Stimulated activated CD8-positive, alpha-beta memory T cell treated with anti-CD3 and anti-CD28 coated beads, Interleukin-4, amount 100 ng/mL, for 48 hours (primary cell): ENCODE results near the gene RNF169.
"Not testable (repeated sequence)": the region's sequence is repeated elsewhere in the genome, so short reads cannot be mapped to it uniquely, and the experiment has no call there.

Source experiments
- DNase-seq: peaks from one replicate; pipeline ENCODE4 v3.0.0-alpha.2; 2020

The RNF169 gene

DNA sequence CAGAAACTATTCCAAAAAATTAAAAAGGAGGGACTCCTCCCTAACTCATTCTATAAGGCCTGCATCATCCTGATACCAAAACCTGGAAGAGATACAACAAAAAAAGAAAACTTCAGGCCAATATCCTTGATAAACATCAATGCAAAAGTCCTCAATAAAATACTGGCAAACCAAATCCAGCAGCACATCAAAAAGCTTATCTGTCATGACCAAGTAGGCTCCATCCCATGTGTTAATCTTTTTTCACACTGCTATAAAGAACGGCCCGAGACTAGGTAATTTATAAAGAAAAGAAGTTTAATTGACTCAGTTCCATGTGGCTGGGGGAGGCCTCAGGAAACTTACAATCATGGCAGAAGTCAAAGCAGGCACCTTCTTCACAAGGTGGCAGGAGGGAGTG lies 76.9 kb downstream of the RNF169 start:
- not testable (repeated sequence) for DNase-seq

DNA sequence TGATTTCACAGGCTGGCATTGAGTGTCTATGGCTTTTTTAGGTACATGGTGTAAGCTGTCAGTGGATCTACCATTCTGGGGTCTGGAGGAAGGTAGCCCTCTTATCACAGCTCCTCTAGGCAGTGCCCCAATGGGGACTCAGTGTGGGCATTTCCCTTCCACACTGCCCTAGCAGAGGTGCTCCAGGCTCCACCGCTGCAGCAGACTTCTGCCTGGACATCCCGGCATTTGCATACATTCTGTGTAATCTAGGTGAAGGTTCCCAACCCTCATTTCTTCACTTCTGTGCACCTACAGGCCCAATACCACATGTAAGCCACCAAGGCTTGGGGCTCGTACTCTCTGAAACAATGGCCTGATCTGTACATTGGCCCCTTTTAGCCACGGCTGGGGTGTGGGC lies 78.3 kb downstream of the RNF169 start:
- no peak for DNase-seq

GRCh38 chr11:74837191-74837590 lies 88.5 kb downstream of the RNF169 start:
- no peak for DNase-seq

DNA sequence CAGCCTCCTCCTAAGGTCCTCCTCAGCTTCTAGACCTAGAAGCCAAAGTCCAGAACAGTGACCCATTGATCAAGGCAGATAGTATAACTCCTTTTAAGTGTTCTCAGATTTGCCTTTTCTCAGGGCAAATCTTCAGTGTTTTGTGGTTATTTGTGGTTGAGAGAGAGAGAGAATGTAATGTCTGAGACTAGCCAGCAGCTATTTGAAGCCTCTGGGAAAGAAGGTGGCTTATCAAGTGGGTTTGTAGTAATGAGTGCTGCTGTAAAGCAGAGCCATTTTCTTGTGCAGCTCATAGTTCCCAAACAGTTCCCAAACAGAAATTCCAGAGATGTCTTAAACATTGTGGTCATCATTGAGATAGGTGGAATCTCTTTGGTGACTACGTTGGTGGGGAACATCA lies 89.5 kb downstream of the RNF169 start:
- no peak for DNase-seq

DNA sequence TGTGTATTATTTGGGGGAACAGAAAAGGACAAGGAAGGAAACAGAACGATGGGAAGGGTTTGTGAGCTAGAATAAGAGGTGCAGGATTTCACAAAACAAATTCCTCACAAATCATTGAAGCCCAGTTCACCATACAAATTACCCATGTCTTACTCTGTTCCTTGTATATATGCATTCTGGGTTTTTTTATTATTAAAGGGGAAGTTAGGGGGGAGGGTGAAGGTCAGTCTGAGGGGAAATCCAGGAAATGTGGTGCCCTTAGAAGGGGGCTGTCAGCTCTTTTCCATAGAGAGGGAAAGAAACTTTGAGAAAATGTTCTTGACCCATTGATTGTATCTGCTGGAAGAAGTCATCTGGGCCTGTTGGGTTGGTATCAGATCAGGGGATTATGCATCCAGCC lies 90.8 kb downstream of the RNF169 start:
- no peak for DNase-seq

GRCh38 chr11:74839971-74840370 lies 91.3 kb downstream of the RNF169 start:
- DNase-seq = no peak

- DNase-seq = no peak
Observed at GRCh38 chr11:74840486-74840885, 91.8 kb downstream of the RNF169 start.

DNA sequence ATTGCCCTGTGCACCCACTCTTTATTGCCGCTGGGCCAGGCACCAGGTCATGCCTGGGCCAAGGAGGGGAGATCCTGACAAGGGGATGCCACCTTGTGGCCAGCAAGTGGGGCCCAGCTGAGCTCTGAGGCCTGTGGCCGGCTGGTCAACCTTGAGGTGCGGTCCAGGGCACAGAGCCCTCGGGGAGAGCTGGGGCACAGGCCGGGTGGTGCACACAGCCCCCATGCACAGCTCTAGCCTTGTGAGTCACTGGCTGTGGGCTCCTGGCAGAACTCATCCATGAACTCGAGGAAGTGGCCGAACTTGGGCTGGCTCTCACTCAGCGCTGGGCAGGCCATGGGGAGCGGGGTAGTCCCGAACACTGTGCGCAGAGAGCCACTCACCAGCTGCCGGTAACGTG lies 94.3 kb downstream of the RNF169 start:
- DNase-seq = no peak

DNA sequence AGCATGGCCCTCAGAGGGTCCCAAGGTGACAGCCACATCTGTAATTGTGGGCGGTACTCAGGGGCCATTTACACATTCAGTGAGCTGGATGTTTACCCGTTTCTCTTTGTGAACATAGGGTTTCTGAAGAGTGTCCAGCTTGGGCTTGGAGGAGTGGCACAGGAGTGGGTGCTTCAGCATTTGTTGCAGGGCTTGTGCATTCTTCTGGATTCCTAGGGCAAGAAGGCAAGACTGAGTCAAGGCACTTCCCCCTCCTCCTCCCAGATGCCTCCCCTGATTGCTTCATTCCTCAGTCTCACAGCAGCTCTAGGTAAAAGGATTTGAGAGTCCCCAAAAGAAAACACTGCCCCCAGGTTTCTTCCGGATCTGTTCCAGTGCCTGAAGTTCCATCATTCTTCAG lies 95.4 kb downstream of the RNF169 start:
- DNase-seq = no peak

DNA sequence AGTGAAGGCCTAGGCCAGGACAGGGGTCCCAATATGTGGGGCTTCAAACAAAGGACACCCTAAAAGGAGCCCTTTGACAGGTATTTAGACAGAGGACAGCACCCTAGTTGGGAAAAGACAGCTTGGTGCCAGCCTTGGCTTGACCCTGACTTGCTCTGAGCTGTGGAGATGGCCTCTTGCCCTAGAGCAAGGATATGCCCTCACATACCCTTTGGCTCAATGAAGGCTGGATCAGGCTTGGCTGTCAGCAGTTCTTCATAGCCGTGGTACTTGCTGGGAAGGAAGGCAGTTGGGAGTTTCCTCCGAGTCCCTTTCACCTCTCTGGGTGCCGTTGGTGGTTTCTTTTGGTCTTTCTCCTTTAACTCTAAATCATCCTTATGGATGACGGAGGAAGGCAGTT lies 96.2 kb downstream of the RNF169 start:
- DNase-seq = no peak

DNA sequence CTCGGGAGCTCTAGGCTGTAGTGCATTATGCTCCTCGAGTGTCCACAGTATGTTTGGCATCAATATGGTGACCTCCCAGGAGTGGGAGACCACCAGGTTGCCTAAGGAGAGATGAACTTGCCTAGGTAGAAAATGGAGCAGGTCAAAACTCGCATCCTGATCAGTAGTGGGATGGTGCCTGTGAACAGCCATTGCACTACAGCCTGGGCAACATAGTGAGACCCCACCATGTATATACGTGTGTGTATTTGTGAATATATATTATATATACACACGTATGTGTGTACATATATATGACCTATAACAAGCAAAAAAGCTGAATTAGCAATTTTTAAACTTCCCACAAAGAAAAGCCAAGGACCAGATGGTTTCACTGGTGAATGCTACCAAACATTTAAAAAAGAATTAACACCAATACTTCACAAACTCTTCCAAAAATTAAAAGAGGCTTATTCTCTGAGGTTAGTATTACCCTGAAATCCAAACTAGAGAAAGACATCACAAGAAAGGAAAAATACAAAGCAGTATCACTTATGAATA lies 97.4 kb downstream of the RNF169 start:
- no peak for DNase-seq

DNA sequence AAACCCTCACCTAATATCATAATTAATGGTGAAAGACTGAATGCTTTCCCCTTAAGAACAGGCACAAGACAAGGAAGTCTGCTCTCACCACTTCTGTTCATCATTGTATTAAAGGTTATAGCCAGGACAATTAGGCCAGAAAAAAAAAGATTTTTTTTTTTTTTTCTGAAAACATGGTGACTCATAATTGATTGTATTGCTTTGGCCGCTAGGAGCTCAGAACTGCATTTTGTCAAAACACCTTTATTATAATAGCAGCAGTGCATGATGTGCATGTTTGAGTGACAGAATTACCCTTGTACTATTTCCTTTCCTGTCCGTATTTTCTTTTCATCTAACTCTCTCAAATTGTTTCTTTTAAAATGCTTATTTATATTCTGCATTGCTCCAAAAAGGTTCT lies 98.1 kb downstream of the RNF169 start:
- no peak for DNase-seq

DNA sequence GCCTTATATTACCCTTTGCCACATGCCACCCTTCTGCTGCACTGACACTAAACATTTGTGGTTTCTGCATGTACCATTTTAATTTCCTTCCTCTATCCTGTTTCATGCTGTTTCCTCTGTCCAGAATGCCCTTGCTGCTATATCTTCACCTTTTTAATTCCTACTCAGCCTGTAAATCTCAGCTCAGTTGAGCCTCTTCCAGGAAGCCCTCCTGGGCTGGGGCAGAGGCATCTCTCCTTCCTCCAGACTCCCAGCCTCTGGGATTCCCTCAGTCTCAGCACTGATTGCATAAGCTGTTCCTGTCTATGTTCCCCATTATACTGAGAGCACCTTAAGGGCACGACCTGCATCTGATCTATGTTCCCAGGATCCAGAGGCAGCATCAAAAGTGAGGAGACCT lies 98.7 kb downstream of the RNF169 start:
- no peak for DNase-seq

- no peak for DNase-seq
Observed at GRCh38 chr11:74847895-74848294, 99.2 kb downstream of the RNF169 start.

GRCh38 chr11:74849525-74850391 lies 101.1 kb downstream of the RNF169 start:
- no peak for DNase-seq

DNA sequence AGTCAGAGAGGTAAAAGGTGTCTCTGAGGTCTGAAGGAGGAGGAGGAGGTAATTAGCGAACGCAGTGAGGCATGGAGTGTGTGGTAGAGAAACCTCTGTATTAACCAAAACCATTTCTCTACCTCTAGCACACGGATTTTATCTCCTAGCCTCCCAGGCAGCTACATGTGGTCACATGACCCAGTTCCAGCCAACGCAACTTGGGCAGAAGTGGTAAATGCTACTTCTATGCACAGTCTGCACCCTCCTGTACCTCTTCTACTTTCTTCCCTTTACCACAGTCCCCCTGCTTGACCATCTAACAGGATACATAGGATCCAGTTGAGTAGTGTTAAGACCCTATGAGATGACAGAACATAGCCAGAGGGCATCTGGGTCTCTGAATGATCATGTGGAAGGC lies 104.6 kb downstream of the RNF169 start:
- no peak for DNase-seq

- no peak for DNase-seq
Observed at GRCh38 chr11:74860743-74861142, 112.1 kb downstream of the RNF169 start.

- no peak for DNase-seq
Observed at GRCh38 chr11:74863410-74863809, 114.8 kb downstream of the RNF169 start.

DNA sequence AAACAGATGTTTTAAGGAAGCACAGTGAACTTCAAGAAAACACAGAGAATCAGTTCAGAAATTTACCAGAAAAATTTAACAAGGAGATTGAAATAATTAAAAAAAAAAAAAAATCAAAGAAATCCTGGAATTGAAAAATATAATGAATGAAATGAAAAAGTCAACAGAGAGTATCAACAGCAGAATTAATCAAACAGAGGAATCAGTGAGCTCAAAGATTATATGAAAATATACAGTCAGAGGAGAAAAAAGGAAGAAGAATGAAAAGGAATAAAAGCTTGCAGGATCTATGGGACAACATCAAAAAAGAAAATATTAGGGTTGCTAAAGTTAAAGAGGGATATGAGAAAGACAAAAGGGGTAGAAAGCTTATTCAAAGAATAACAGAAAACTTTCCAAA lies 117.9 kb downstream of the RNF169 start:
- no peak for DNase-seq

DNA sequence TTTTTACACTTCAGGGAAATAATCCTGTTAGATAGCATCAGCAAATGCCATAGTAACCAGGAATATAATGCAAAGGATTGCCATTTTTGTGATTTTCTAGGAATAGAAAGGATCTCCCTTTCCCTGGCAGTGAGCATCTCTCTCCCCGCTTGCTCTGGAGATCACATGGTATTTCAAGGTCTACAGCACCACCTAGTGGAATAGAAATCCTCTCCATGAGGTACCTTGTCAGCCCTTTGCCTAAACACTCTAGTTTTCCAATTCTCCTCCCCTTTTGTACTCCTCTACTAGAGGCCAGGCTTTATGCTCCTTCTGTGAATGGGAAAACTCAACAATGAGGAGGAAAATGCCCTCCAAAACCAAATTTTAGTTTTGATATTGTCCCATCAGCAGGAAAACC lies 121.8 kb downstream of the RNF169 start:
- DNase-seq = no peak

- DNase-seq = no peak
Observed at GRCh38 chr11:74871037-74871436, 122.4 kb downstream of the RNF169 start.

DNA sequence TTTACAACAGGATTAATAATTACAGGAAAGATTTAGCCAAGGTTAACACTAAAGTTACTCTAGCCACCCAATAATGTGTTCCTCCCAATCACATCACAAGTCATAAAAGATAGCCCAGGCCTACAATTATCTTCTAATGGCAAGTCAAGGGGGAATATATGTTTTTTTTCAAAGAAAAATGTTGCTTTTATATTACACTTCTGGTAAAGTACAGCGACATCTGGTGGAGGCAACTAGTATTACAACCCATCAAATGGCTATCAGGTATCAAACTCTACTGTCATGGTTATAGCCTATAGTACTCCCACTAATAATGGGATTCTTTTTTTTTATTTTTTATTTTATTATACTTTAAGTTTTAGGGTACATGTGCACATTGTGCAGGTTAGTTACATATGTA lies 128.5 kb downstream of the RNF169 start:
- DNase-seq = no peak
